Osteocyte (in vitro differentiated cells): ENCODE measurements around the gene SLCO2A1. TPM values are rescaled to one million over a fixed set of nuclear protein-coding genes. Genes with fewer than 3 reads are reported as not detected.
"Not testable (repeated sequence)": the region's sequence is repeated elsewhere in the genome, so short reads cannot be mapped to it uniquely, and the experiment has no call there.

Experiments
- DNase-seq: peaks from one replicate; pipeline ENCODE4 v3.0.0; 2021; ENCODE audit warnings: mixed read lengths; ENCODE audit not compliant: unreplicated experiment; ENCODE audit errors: extremely low spot score
- H3K27ac Mint-ChIP-seq: one replicate; pipeline ENCODE4 v1.8.0; 2021; ENCODE audit warnings: mild to moderate bottlenecking, mixed read lengths; ENCODE audit not compliant: unreplicated experiment
- H3K27me3 Mint-ChIP-seq: one replicate; pipeline ENCODE4 v1.8.0; 2021; ENCODE audit warnings: mixed read lengths; ENCODE audit not compliant: unreplicated experiment
- H3K36me3 Mint-ChIP-seq: one replicate; pipeline ENCODE4 v1.8.0; 2021; ENCODE audit warnings: mixed read lengths; ENCODE audit not compliant: unreplicated experiment
- H3K4me1 Mint-ChIP-seq: one replicate; pipeline ENCODE4 v1.8.0; 2021; ENCODE audit warnings: mixed read lengths; ENCODE audit not compliant: unreplicated experiment
- H3K4me3 Mint-ChIP-seq: one replicate; pipeline ENCODE4 v1.8.0; 2021; ENCODE audit warnings: mild to moderate bottlenecking, moderate library complexity, mixed read lengths; ENCODE audit not compliant: unreplicated experiment
- H3K9me3 Mint-ChIP-seq: one replicate; pipeline ENCODE4 v1.8.0; 2021; ENCODE audit warnings: mixed read lengths; ENCODE audit not compliant: unreplicated experiment
- total RNA-seq: library from RNA; stranded (reverse); gene quantifications from 2 replicates; pipeline ENCODE4 v1.2.1, GENCODE V29; 2021
- TF ChIP-seq, protein P1 (sequence below): fragments of 200-600 bp; sonication (generic); IDR thresholded peaks from 2 replicates; pipeline ENCODE4 v1.5.0; 2021; ENCODE audit warnings: antibody characterized with exemption, mild to moderate bottlenecking, moderate library complexity

SLCO2A1 gene
- total RNA-seq, 1 donor from 2014 or later, result 9.8 TPM

DNA sequence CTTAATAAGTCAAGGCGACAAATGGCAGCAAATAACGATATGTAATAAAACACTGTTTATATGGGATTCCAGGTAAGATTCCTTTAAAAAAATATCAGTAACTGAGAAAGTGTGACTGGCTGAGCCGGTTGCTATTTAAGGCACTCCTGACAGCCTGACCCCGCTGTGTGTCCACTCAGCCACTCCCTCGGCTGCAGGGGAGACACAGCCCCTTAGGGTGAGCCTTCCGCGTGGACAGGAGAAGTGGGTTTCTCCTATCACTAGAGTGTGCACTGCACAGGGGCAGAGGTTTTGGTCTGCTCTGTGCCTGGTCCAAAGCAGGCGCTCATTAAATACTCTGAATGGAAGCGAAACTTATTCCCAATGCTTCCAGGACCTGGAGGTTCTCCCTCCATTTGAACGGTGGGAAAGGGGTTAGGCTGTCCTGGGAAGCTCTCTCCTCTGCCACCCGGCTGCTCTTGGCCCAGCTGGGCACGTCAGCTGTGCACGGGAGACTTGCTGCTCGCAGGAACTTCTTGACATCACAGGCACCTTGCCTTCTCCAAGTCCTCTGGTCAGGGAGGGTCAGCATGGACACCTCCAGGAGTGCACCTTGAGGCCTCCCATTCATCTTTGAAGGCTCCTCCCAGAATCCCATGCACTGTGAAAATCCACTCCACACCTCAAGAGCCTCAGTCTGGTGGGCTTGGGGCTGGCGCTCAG lies 43.3 kb upstream of the SLCO2A1 start:
- H3K9me3 Mint-ChIP-seq, result no peaks in the 10 kb centered on the region
- H3K36me3 Mint-ChIP-seq, result no peaks in the 10 kb centered on the region
- TF ChIP-seq, protein P1, sequence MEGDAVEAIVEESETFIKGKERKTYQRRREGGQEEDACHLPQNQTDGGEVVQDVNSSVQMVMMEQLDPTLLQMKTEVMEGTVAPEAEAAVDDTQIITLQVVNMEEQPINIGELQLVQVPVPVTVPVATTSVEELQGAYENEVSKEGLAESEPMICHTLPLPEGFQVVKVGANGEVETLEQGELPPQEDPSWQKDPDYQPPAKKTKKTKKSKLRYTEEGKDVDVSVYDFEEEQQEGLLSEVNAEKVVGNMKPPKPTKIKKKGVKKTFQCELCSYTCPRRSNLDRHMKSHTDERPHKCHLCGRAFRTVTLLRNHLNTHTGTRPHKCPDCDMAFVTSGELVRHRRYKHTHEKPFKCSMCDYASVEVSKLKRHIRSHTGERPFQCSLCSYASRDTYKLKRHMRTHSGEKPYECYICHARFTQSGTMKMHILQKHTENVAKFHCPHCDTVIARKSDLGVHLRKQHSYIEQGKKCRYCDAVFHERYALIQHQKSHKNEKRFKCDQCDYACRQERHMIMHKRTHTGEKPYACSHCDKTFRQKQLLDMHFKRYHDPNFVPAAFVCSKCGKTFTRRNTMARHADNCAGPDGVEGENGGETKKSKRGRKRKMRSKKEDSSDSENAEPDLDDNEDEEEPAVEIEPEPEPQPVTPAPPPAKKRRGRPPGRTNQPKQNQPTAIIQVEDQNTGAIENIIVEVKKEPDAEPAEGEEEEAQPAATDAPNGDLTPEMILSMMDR, result no peak
- no peak overlapping the region for H3K4me3 Mint-ChIP-seq
- peaks cover 15% of the 10 kb centered on the region for H3K4me1 Mint-ChIP-seq
- DNase-seq, result peak; percentile 63
- no peaks in the 10 kb centered on the region for H3K27me3 Mint-ChIP-seq
- no peak overlapping the region for H3K27ac Mint-ChIP-seq

DNA sequence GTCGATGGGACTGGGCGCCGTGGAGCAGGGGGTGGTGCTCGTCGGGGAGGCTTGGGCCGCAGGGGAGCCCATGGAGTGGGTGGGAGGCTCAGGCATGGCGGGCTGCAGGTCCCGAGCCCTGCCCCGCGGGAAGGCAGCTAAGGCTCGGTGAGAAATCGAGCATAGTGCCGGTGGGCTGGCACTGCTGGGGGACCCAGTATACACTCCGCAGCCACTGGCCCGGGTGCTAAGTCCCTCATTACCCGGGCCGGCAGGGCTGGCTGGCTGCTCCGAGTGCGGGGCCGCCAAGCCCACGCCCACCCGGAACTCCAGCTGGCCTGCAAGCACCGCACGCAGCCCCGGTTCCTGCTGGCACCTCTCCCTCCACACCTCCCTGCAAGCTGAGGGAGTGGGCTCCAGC lies 40.6 kb upstream of the SLCO2A1 start:
- H3K4me3 Mint-ChIP-seq, H3K27ac Mint-ChIP-seq, H3K27me3 Mint-ChIP-seq, DNase-seq, H3K9me3 Mint-ChIP-seq, H3K36me3 Mint-ChIP-seq: not testable (repeated sequence)
- H3K4me1 Mint-ChIP-seq, result peaks cover 37% of the 10 kb centered on the region

DNA sequence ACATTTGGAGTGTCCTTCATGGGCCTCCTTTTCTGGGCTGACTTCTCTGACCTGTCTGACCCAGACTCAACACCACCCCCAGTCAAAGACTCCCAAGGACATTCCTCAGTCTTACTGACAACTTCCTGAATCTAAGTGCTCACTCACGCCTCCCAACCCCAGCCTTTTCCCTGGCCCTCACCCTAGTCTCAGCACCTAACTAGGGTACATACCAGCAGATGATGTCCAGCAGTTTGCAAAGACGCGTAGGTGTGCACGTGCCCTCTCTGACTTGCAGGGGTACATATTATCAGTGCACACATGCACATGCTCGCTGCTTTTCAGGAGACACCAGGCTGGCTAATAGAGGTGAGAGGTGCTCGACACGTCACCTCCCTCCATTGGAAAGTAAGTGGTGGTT lies 38.7 kb upstream of the SLCO2A1 start:
- H3K4me3 Mint-ChIP-seq, result no peak overlapping the region
- H3K27me3 Mint-ChIP-seq, result no peaks in the 10 kb centered on the region
- H3K9me3 Mint-ChIP-seq, result no peaks in the 10 kb centered on the region
- no peak overlapping the region for H3K27ac Mint-ChIP-seq
- TF ChIP-seq, protein P1, result no peak
- no peaks in the 10 kb centered on the region for H3K36me3 Mint-ChIP-seq
- peaks cover 37% of the 10 kb centered on the region for H3K4me1 Mint-ChIP-seq
- DNase-seq, result peak; percentile 42

DNA sequence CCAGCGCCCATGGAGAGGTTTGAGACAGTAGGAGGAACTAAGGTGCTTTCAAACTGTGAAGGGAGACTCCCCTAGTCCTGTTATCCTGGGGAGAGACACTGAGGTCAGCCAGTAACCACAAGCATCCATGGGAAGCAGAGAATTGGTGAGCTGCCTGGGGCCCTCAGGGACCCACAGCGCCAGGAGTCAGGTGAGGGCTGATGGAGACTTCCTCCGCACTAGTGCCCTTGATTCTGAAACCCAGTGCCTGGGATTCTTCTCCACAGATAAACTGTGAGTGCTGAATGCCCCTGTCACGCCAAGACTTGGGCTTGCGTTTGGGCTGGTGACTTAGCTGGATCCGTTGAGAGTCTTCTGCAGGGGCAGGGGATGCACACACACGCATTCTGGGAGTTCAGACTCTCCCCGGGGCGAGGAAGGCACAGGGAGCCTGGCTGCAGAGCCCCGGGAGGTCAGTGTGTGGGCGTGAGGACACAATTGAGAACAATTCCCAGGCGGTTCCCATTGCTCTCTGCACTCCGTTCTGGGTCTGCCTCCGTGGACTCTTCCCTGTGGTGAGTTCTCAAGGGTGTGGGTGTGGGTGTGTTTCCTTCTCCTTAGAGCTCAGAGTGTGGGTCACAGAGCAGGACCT lies 37.9 kb upstream of the SLCO2A1 start:
- TF ChIP-seq, protein P1, result no peak
- peaks cover 37% of the 10 kb centered on the region for H3K4me1 Mint-ChIP-seq
- no peaks in the 10 kb centered on the region for H3K9me3 Mint-ChIP-seq
- DNase-seq, result peak; percentile 76
- no peaks in the 10 kb centered on the region for H3K36me3 Mint-ChIP-seq
- H3K4me3 Mint-ChIP-seq, result no peak overlapping the region
- no peaks in the 10 kb centered on the region for H3K27me3 Mint-ChIP-seq
- H3K27ac Mint-ChIP-seq, result no peak overlapping the region

DNA sequence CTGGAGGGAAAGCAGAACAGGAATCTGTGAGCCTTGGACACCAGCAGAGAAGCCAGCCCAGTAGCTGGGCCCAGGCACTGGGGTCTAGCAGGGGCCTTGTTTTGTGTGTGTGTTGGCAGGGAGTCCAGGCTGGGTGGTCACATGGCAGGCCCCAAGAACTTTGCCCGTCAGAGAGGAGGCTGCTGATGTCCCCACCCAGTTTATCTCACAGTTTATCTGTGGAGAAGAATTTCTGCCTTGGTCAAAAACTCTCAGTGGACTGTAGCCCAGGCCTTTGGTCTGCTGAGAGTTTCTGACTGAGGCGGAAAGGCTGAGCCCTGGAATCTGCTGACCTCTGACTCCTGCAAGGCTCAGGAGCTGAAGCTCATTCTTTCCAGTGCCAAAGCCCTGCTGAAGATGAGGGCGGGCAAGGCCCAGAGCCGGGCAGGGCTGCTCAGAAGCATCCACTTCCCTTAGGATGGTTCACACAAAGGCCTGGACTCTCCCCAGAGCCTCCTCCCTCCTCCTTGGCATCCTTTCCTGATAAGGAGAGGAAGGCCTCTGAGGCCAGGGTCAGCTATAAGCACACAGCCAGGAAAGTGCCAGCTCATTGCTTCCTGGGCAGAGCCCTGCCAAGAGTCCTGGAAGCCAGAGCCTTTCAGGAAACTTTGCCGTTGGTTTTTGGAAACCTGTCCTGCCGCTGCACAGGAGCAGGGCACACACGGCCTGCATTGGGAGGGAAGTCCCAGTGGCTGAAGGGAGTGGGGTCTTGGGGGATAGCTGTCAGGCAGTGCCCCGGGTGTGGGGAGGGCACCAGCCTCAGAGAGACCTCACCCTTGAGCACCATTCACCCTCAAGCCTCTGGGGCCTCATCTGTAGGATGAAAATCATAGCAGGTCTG lies 37.2 kb upstream of the SLCO2A1 start:
- TF ChIP-seq, protein P1, result no peak
- peak; percentile 73 for DNase-seq
- H3K27ac Mint-ChIP-seq, result no peak overlapping the region
- H3K4me3 Mint-ChIP-seq, result no peak overlapping the region
- no peaks in the 10 kb centered on the region for H3K36me3 Mint-ChIP-seq
- peaks cover 37% of the 10 kb centered on the region for H3K4me1 Mint-ChIP-seq
- no peaks in the 10 kb centered on the region for H3K27me3 Mint-ChIP-seq
- no peaks in the 10 kb centered on the region for H3K9me3 Mint-ChIP-seq
